HepG2 (cell line): ENCODE data around the gene ODAD4. TPM values are rescaled to one million over a fixed set of nuclear protein-coding genes. Genes with fewer than 3 reads are reported as not detected.

Experiments used
- ATAC-seq: fragments of 200-7000 bp; cut with Tn5 transposase; 3 replicates; pipeline ENCODE4 v1.9.1; 2020; ENCODE audit warnings: mild to moderate bottlenecking, moderate library complexity
- BruUV-seq: library from RNA; stranded (reverse); fragments of 400-500 nt; replicated peaks from 2 replicates; lab custom pipeline; 2021; lab: Mats Ljungman, UMichigan
- CTCF ChIA-PET: fragments of 300-600 bp; formaldehyde crosslinking; extraction: SDS; loops from one replicate; lab custom pipeline; 2021; ENCODE audit warnings: low total read pairs, inconsistent platforms, low intra/inter-chr PET ratio; lab: Yijun Ruan, JAX
- POLR2A ChIA-PET: fragments of 350-600 bp; sonication (Branson Sonifier 250); formaldehyde crosslinking; loops from one replicate; lab custom pipeline; 2020; ENCODE audit warnings: antibody characterized with exemption, inconsistent platforms; lab: Yijun Ruan, JAX
- DNase-seq: peaks from one replicate; pipeline ENCODE4 v3.0.0-alpha.2; 2015; ENCODE audit warnings: low spot score
- FAIRE-seq: peaks from 3 replicates; lab custom pipeline; 2011; peaks lifted over from hg19 to GRCh38; lab: Jason Lieb, UNC
- H2AFZ ChIP-seq: one replicate; pipeline ENCODE4 v1.6.1; 2011; ENCODE audit warnings: low read length, inconsistent platforms
- H3K27ac ChIP-seq: fragments of 300-600 bp; 3 replicates; pipeline ENCODE4 v1.8.0; 2011; ENCODE audit warnings: mixed run types, mild to moderate bottlenecking, mixed read lengths, low read length, inconsistent platforms; ENCODE audit not compliant: insufficient read depth; ENCODE audit errors: extremely low read length
- H3K27me3 ChIP-seq, 2 experiments: fragments of 200-600 bp in 1 of 2; 2 replicates in 1 of 2; 3 replicates in 1 of 2; pipeline versions ENCODE4 v1.6.0 to v1.8.0; 2011; ENCODE audit warnings: low read length in 2 of 2, mild to moderate bottlenecking in 2 of 2, moderate library complexity in 2 of 2, inconsistent platforms in 1 of 2; ENCODE audit not compliant: insufficient read depth in 2 of 2, control insufficient read depth in 1 of 2
- H3K36me3 ChIP-seq, 2 experiments: fragments of 200-600 bp in 1 of 2; replicated peaks in 1 of 2; 2 replicates in 1 of 2; 3 replicates in 1 of 2; pipeline versions ENCODE4 v1.5.1 to v1.8.0; 2011; ENCODE audit warnings: low read length in 2 of 2, inconsistent platforms in 1 of 2; ENCODE audit not compliant: insufficient read depth in 2 of 2, control insufficient read depth in 1 of 2
- H3K4me1 ChIP-seq: 2 replicates; pipeline ENCODE4 v1.5.1; 2012; ENCODE audit warnings: low read length, inconsistent platforms; ENCODE audit not compliant: insufficient read depth
- H3K4me2 ChIP-seq: 2 replicates; pipeline ENCODE4 v1.6.0; 2011; ENCODE audit warnings: low read depth, low read length, inconsistent platforms
- H3K4me3 ChIP-seq, 3 experiments: fragments of 200-600 bp in 1 of 3; sonication (generic), shearing (Covaris generic) in 1 of 3; replicated peaks in 1 of 3; 2 replicates each; pipeline ENCODE4 v1.5.1; 2011 to 2016; ENCODE audit warnings: low read length in 3 of 3, inconsistent platforms in 2 of 3, low read depth in 2 of 3, mild to moderate bottlenecking in 2 of 3, control low read depth in 1 of 3, mixed read lengths in 1 of 3; ENCODE audit not compliant: insufficient read depth in 1 of 3
- H3K79me2 ChIP-seq: one replicate; pipeline ENCODE4 v1.6.1; 2011; ENCODE audit warnings: low read length, inconsistent platforms; ENCODE audit not compliant: insufficient read depth
- H3K9ac ChIP-seq: 2 replicates; pipeline ENCODE4 v1.6.0; 2011; ENCODE audit warnings: mild to moderate bottlenecking, low read depth, low read length, inconsistent platforms; ENCODE audit not compliant: insufficient read depth
- H3K9me3 ChIP-seq: 2 replicates; pipeline ENCODE4 v1.5.1; 2012; ENCODE audit warnings: mild to moderate bottlenecking, low read length
- H4K20me1 ChIP-seq: 2 replicates; pipeline ENCODE4 v1.6.0; 2011; ENCODE audit warnings: inconsistent platforms, mild to moderate bottlenecking, low read length, moderate library complexity; ENCODE audit not compliant: insufficient read depth
- ATAD3A ChIP-seq: sonication (generic); formaldehyde crosslinking; IDR thresholded peaks from 2 replicates; pipeline ENCODE4 v1.4.0; 2020; ENCODE audit warnings: missing genetic modification reagents
- EEA1 ChIP-seq: sonication (generic); formaldehyde crosslinking; IDR thresholded peaks from 2 replicates; pipeline ENCODE4 v1.5.1; 2020; ENCODE audit warnings: mild to moderate bottlenecking, missing genetic modification reagents, borderline replicate concordance
- FOSL2 ChIP-seq: sonication (generic); formaldehyde crosslinking; IDR thresholded peaks from 2 replicates; pipeline ENCODE4 v1.4.0; 2020; ENCODE audit warnings: missing genetic modification reagents
- FOXA1 ChIP-seq, 2 experiments: fragments of 450-650 bp in 1 of 2; sonication (generic) in 1 of 2; formaldehyde crosslinking in 1 of 2; IDR thresholded peaks; 2 replicates each; pipeline versions ENCODE4 v1.4.0 to v1.6.1; 2016 to 2020; ENCODE audit warnings: missing genetic modification reagents in 1 of 2
- HIVEP1 ChIP-seq: sonication (generic); formaldehyde crosslinking; IDR thresholded peaks from 2 replicates; pipeline ENCODE4 v1.4.0; 2020; ENCODE audit warnings: mild to moderate bottlenecking, missing genetic modification reagents
- HNF4A ChIP-seq: sonication (generic); formaldehyde crosslinking; IDR thresholded peaks from 2 replicates; pipeline ENCODE4 v1.4.0; 2020; ENCODE audit warnings: missing genetic modification reagents
- NCOR1 ChIP-seq: fragments of 200-600 bp; sonication (generic); IDR thresholded peaks from 2 replicates; pipeline ENCODE4 v1.7.0; 2017; ENCODE audit warnings: antibody characterized with exemption, low read length, borderline replicate concordance
- RELA ChIP-seq: sonication (generic); formaldehyde crosslinking; IDR thresholded peaks from 2 replicates; pipeline ENCODE4 v1.4.0; 2020; ENCODE audit warnings: missing genetic modification reagents
- SAP130 ChIP-seq: IDR thresholded peaks from 2 replicates; pipeline ENCODE4 v1.6.1; 2016; ENCODE audit warnings: low read depth
- SP2 ChIP-seq: sonication (generic); formaldehyde crosslinking; IDR thresholded peaks from 2 replicates; pipeline ENCODE4 v1.5.1; 2020; ENCODE audit warnings: mild to moderate bottlenecking, missing genetic modification reagents
- SP5 ChIP-seq: IDR thresholded peaks from 2 replicates; pipeline ENCODE4 v1.6.1; 2016; ENCODE audit warnings: low read depth, borderline replicate concordance
- TOPORS ChIP-seq: sonication (generic); formaldehyde crosslinking; IDR thresholded peaks from 2 replicates; pipeline ENCODE4 v1.8.0; 2023; ENCODE audit warnings: mild to moderate bottlenecking, missing genetic modification reagents
- U2AF1 ChIP-seq: fragments of 200-400 bp; formaldehyde crosslinking; optimal IDR thresholded peaks from 2 replicates; pipeline ENCODE3; 2017; ENCODE audit warnings: mild to moderate bottlenecking, low read depth, low read length
- ZBTB38 ChIP-seq: sonication (generic); formaldehyde crosslinking; IDR thresholded peaks from 2 replicates; pipeline ENCODE4 v1.5.1; 2020; ENCODE audit warnings: mild to moderate bottlenecking, missing genetic modification reagents
- ZBTB43 ChIP-seq: sonication (generic); formaldehyde crosslinking; conservative IDR thresholded peaks from 2 replicates; pipeline ENCODE4 v1.4.0; 2020; ENCODE audit warnings: missing genetic modification reagents
- ZNF446 ChIP-seq: sonication (generic); formaldehyde crosslinking; IDR thresholded peaks from 2 replicates; pipeline ENCODE4 v1.5.0; 2020; ENCODE audit warnings: mild to moderate bottlenecking, missing genetic modification reagents
- ZNF530 ChIP-seq: sonication (generic); formaldehyde crosslinking; IDR thresholded peaks from 2 replicates; pipeline ENCODE4 v1.5.0; 2020; ENCODE audit warnings: low read depth, mild to moderate bottlenecking, missing genetic modification reagents
- WGBS: methylation state at CpG from one replicate; pipeline ENCODE4 v1.1.6; 2017; ENCODE audit warnings: low lambda C conversion rate; 5-methylcytosine and 5-hydroxymethylcytosine counted together
- in situ Hi-C: cut with HindIII; loops from 2 replicates; pipeline ENCODE4 v1.10.0; 2017; ENCODE audit warnings: low pct_unique_long_range_greater_than_20kb; ENCODE audit not compliant: extremely low pct_ligation_motif_present
- intact Hi-C: fragments of 100-400 bp; cut with micrococcal nuclease; formaldehyde crosslinking; loops from one replicate; pipeline ENCODE4 v1.10.0; 2022; ENCODE audit not compliant: unreplicated experiment
- polyA plus RNA-seq, 8 experiments: library from polyadenylated mRNA; depleted of rRNA in 3 of 8; stranded (reverse) in 7 of 8; unstranded in 1 of 8; fragments of >200 nt; fragmentation: Illumina TruSeq in 4 of 8; extraction: Trizol in 4 of 8; gene quantifications; 2 replicates each; pipeline versions ENCODE4 v1.2.1 to v1.2.3, GENCODE V29; 2011 to 2016; ENCODE audit warnings: low read depth in 4 of 8, missing spikeins in 1 of 8, mixed read lengths in 1 of 8; ENCODE audit not compliant: insufficient read depth in 1 of 8
- total RNA-seq, 5 experiments: library from RNA; depleted of rRNA; stranded (reverse); fragments of >200 nt; fragmentation: Illumina TruSeq; extraction: Trizol; gene quantifications; 2 replicates each; pipeline ENCODE4 v1.2.3, GENCODE V29; 2016; ENCODE audit warnings: low read depth in 1 of 5
- TF ChIP-seq, protein P1 (sequence below): sonication (generic); formaldehyde crosslinking; IDR thresholded peaks from 2 replicates; pipeline ENCODE4 v1.4.0; 2020; ENCODE audit warnings: missing genetic modification reagents
- TF ChIP-seq, protein P2 (sequence below): fragments of 450-650 bp; IDR thresholded peaks from 2 replicates; pipeline ENCODE4 v1.6.1; 2017
- TF ChIP-seq, protein P3 (sequence below): IDR thresholded peaks from 2 replicates; pipeline ENCODE4 v1.6.1; 2016; ENCODE audit warnings: mild to moderate bottlenecking, missing biosample characterization, missing genetic modification reagents
- TF ChIP-seq, protein P4 (sequence below): sonication (generic); formaldehyde crosslinking; IDR thresholded peaks from 2 replicates; pipeline ENCODE4 v1.4.0; 2020; ENCODE audit warnings: missing genetic modification reagents

Gene ODAD4
- total and polyA plus RNA-seq, 2 of the 13 experiments (the other 11 are each of a cell fraction or from before 2014, with no cell fraction given) = 0.48 to 0.53 TPM

DNA sequence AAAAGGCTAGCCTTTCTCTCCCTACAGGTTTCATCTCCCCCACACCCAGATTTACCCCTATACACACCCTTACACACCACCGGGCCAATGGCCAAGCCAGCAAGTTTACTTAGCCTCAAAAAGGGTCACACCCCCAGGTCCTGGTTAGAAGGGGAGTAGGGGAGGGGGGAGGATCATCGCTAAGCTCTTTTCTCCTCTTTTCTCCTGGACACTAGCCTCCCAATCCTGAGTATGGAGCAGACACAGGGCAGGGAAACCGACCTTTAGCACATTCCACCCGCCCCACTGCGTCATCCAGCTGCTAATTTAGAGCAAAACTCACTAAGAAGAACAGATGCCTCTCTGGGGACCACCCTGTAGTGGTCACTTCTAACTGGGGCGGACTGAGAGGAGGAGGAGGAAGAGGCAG is 16.1 kb upstream of the ODAD4 start:
- Histone ChIP-seq H3K4me3 (peak overlapping the region in 2 of 3 experiments; percentile 16 to 30; a peak in 2 of 6 replicates), H3K27me3 (no peaks in the 10 kb centered on the region; a peak in 1 of 5 replicates), H3K4me1 (peaks cover 58% of the 10 kb centered on the region), H3K4me2 (peak overlapping the region; percentile 61), H2AFZ (no peak overlapping the region), H3K27ac (peak overlapping the region; percentile 52), H3K9me3 (no peaks in the 10 kb centered on the region), H4K20me1 (peaks cover 45% of the 10 kb centered on the region), H3K9ac (peak overlapping the region; percentile 40; the same call in 1 of the 2 replicates), H3K79me2 (peaks cover 66% of the 10 kb centered on the region), H3K36me3 (peaks cover 27 to 48% of the 10 kb centered on the region in 2 experiments)
- no TSS peak for BruUV-seq
- peak; percentile 65 for DNase-seq
- CTCF ChIA-PET = no interaction called here
- POLR2A ChIA-PET = interaction anchor here (0.7 to 2.0 kb wide), 7 partner anchors 16 to 226 kb away, joined by 3 to 11 read pairs (median 4); partner anchors contain the start of genes CNP and ODAD4
- WGBS = 19% methylated on average over 6 of the region's 6 CpGs
- intact Hi-C loops = no loop called here
- peak; percentile 8; the same call in 2 of the 3 replicates for ATAC-seq
- in situ Hi-C loops = no loop called here
- FAIRE-seq = peak; percentile 98
- TF ChIP-seq NCOR1 (peak; percentile 60; the same call in 1 of the 2 replicates), ZBTB43 (CRISPR knock-in tag) (peak; percentile 83; the same call in 1 of the 2 replicates), FOSL2 (CRISPR knock-in tag) (no peak; the same call in 1 of the 2 replicates), SP2 (CRISPR knock-in tag) (no peak), SP5 (CRISPR knock-in tag) (0 out of 2 replicates have a peak, but pooled peaks have one; percentile 30), ZNF530 (CRISPR knock-in tag) (no peak), HNF4A (CRISPR knock-in tag) (peak; percentile 53; the same call in 1 of the 2 replicates), ZBTB38 (0 out of 2 replicates have a peak, but pooled peaks have one; percentile 51), FOXA1 (IDR thresholded peaks at IDR 0.05) (no peak), FOXA1 (CRISPR knock-in tag; IDR thresholded peaks at IDR 0.05) (peak; percentile 46; the same call in 1 of the 2 replicates), TOPORS (CRISPR knock-in tag) (no peak), RELA (CRISPR knock-in tag) (no peak), ZNF446 (CRISPR knock-in tag) (no peak), HIVEP1 (CRISPR knock-in tag) (0 out of 2 replicates have a peak, but pooled peaks have one; percentile 21), EEA1 (CRISPR knock-in tag) (no peak), U2AF1 (no peak), SAP130 (CRISPR knock-in tag) (peak; percentile 31; the same call in 1 of the 2 replicates), ATAD3A (CRISPR knock-in tag) (no peak)
- TF ChIP-seq, protein P1, sequence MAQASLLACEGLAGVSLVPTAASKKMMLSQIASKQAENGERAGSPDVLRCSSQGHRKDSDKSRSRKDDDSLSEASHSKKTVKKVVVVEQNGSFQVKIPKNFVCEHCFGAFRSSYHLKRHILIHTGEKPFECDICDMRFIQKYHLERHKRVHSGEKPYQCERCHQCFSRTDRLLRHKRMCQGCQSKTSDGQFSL = 0 out of 2 replicates have a peak, but pooled peaks have one; percentile 71
- TF ChIP-seq, protein P2, sequence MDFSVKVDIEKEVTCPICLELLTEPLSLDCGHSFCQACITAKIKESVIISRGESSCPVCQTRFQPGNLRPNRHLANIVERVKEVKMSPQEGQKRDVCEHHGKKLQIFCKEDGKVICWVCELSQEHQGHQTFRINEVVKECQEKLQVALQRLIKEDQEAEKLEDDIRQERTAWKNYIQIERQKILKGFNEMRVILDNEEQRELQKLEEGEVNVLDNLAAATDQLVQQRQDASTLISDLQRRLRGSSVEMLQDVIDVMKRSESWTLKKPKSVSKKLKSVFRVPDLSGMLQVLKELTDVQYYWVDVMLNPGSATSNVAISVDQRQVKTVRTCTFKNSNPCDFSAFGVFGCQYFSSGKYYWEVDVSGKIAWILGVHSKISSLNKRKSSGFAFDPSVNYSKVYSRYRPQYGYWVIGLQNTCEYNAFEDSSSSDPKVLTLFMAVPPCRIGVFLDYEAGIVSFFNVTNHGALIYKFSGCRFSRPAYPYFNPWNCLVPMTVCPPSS = no peak
- TF ChIP-seq, protein P3, sequence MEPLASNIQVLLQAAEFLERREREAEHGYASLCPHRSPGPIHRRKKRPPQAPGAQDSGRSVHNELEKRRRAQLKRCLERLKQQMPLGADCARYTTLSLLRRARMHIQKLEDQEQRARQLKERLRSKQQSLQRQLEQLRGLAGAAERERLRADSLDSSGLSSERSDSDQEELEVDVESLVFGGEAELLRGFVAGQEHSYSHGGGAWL (CRISPR knock-in tag) = no peak
- TF ChIP-seq, protein P4, sequence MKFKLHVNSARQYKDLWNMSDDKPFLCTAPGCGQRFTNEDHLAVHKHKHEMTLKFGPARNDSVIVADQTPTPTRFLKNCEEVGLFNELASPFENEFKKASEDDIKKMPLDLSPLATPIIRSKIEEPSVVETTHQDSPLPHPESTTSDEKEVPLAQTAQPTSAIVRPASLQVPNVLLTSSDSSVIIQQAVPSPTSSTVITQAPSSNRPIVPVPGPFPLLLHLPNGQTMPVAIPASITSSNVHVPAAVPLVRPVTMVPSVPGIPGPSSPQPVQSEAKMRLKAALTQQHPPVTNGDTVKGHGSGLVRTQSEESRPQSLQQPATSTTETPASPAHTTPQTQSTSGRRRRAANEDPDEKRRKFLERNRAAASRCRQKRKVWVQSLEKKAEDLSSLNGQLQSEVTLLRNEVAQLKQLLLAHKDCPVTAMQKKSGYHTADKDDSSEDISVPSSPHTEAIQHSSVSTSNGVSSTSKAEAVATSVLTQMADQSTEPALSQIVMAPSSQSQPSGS (CRISPR knock-in tag) = no peak
